Left colon (tissue), 2 donors: Measurements from ENCODE around the gene CCDC174. TPM values are rescaled to one million over a fixed set of nuclear protein-coding genes. Genes with fewer than 3 reads are reported as not detected.
"Not testable (repeated sequence)": the region's sequence is repeated elsewhere in the genome, so short reads cannot be mapped to it uniquely, and the experiment has no call there.

Experiments
- ATAC-seq: fragments of 200-7000 bp; cut with Tn5 transposase; one replicate; pipeline ENCODE4 v1.9.1; 2020; ENCODE audit warnings: mild to moderate bottlenecking, moderate library complexity
- DNase-seq, 2 donors: peaks; one replicate each; pipeline ENCODE4 v3.0.0-alpha.2; 2020
- intact Hi-C, 2 donors: fragments of 100-400 bp; cut with DNase I in 1 of 2; cut with micrococcal nuclease in 1 of 2; formaldehyde crosslinking; loops; one replicate each; pipeline versions ENCODE4 v1.11.2 to v1.14.0; 2022; cut with DNase I, micrococcal nuclease
- long read RNA-seq: library from polyadenylated mRNA; unstranded; transcript quantifications from one replicate; pipeline ENCODE4 v2.0.0, GENCODE V29; 2021
- total RNA-seq, 2 donors: library from RNA; stranded (reverse); fragmentation: NEBNext Ultra II Directional; extraction: Animal tissue kit (Norgen Biotek cat#: 25700); gene quantifications; one replicate each; pipeline ENCODE4 v1.2.1, GENCODE V29; 2021
- donor health status: DM: no; HTN: no; CAD: no.
- donor health status: DM: yes; HTN: yes; CAD: no.

The CCDC174 gene
- 10 to 100 TPM; 18.5 to 20.0 TPM for total RNA-seq
- long read RNA-seq, partial matches to known transcripts, result 9 of 20 reads
- long read RNA-seq, other reads (novel, unspliced or antisense), result 5 of 20 reads

DNA sequence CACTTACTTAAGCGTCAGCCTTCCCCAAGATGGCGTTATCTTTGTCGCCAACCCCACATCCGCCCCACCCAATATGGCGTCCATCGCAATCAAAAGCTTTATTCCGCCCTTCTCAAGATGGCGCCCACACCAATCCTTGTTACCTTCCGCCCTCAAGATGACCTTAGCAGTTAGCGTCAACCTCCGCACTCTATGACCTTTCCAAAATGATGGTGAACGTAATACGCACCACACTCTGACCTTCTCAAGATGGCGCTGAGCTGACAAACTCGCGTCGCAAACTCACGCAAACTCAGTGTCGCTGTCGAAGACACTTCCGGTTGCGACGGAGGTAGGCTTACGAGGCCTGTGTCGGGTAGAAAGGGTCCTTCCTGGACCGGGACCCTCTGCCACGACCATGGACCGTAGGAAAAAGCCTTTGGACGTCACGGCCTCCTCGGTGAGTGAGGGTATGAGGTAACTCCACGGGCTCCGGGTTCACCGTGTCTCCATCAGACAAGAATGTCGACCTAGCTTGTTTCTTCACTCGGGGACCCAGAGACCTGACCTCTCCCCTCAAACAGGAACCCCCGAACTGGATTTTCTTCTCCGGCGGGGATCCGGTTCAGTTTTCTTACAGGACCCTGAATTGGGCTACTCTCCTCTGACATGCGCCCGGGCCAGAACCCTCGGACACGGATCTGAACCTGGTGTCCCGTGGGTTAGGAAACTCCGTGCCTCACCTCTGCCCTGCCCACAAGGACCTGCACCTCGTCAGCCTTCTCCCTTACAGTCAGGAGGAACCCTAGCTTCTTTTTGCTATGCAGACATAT lies at the start of gene CCDC174:
TSS of gene CCDC174 (plus strand) at position 323 of the 812 bp plus-strand sequence. CDS start at position 398, 75 bp downstream.
- intact Hi-C loops, result no loop called here
- ATAC-seq (peak; percentile 97), DNase-seq (peak; percentile 94 to 97)

DNA sequence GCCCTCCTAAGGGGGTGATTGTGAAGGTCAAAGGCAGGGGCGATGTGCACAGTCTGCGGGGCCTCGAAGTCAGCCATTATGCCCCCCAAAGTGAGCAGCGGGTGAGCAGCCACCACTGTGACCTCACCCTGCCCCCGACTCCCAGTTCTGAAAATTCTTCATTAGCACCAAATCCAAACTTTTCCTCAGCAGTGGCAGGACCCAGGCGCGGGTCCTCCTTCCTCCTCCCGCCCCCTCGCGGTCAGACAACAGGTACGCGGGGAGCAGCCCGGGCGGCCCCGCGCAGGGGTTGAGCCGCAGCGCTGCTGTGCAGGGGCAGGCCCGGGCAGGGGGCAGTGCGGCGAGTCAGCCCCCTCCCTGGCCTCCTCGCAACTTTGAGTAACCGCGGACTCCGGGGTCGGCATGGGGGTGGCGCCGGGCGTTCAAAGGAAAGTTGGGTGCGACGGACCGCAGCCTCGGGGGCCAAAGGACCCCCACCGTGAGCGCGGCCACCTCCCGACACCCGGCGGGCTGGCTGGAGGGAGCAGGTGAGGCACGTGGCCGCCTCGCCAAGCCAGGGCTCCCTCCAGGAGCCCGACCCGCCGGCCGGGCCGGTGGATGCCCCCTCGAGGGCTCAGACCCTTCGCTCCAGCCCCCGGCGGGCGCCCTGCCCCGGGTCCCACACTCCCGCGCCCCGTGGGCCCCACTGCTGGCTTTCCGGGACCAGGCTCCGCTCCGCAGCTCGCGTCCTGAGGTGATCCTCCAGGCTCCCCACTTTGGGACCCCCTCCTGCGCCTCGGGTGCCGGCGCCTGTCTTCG lies 49.4 kb upstream of the CCDC174 start:
- intact Hi-C loops, result no loop called here
- DNase-seq (no peak), ATAC-seq (no peak)

DNA sequence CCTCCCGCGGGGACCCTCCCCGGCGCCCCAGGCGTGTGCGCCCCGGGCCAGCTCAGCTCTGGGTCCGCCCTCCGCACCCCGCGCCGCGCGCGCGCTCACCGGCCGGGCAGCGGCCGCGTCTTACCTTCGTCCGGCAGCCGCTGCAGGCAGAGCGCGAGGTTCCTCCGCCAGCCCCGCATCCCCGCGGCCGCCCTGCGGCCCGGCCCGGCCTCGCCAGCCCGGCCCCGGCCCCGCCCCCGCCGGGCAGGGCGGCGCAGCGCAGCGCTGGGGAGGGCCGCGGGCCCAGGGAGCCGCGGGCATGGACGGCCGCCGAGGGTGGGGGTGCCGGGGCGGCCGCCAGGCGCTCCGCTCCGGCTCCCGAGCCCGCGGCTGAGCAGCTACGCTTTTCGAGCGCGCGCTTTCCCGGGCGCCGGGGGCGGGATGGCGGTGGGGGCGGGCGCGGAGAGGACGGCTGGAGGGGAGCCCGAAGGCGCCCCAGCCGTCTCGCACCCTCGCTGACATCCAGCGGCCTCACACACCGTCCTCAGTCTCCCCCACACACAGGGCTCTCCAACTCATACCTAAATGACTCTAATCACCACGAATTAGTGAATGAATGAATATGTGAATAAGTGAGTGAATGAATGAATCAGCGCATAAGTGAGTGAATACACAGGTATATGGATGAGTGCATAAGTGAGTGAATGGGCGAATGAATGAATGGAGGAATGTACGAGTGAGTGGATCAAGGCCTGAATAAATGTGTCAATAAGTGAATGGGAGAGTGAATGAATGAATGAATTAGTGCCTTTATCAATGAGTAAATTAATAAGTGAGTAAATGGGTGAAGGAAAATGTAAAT lies 48.5 kb upstream of the CCDC174 start:
- ATAC-seq, result peak; percentile 64
- intact Hi-C loops, result no loop called here
- DNase-seq, result no peak

GRCh38 chr3:14605067-14605466 lies 46.5 kb upstream of the CCDC174 start:
- intact Hi-C loops, result no loop called here
- ATAC-seq, result no peak
- DNase-seq, result no peak

GRCh38 chr3:14605744-14606143 lies 45.8 kb upstream of the CCDC174 start:
- no peak for ATAC-seq
- DNase-seq, result no peak
- intact Hi-C loops, result no loop called here

DNA sequence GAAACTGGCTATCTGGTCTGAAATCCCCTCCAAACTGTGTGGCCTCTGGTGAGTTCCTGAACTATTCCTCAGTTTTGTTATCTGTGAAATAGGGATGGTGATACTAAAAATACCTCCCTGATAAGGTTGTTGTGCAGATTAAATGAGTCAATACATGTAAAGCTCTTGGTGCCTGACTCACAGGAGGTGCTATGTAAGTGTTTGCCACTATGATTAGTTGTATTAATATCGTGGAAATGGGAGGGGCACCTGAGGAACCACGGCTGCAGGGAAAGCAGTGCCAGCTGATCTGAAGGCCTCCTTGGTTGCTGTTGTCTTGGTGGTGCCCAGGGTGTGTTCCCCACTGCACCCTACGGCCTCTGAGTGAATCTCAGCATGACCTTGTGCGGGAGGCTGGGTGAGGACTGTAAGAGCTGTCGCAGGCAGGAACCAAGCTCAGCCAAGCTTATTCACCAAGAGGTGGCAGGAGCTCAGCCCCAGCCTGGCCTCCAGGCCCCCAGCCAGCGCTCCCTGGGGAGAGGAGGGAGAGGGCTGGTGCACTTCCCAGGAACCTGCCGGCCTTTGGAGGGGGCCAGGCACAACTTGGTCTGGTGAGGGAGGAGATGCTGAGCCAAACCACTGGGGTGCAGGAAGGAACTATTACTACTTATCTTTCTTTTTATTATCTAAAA lies 44.8 kb upstream of the CCDC174 start:
- DNase-seq, result no peak
- no peak for ATAC-seq
- intact Hi-C loops, result no loop called here

DNA sequence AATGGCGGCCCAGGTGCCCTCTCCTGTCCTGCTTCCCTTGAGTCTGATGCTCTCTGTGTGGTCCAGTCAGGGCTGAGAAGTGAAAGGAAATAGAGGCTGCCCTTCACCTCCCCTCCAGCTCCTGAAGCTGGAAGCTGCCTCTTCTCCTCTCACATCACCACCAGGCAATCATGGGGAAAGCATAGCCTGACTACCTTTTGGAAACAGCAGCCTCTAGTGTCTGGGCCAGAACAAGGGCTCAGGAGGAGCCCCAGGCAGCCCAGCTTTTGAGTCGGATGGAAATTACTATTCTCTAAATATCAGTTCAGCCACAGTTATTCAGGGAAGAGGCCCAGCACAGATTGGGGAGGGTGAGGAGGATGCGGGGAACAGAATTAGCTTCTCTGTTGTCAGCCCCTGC lies 43.3 kb upstream of the CCDC174 start:
- ATAC-seq (no peak), DNase-seq (no peak)
- intact Hi-C loops, result no loop called here

- intact Hi-C loops, DNase-seq, ATAC-seq: not testable (repeated sequence)
These were observed 42.5 kb upstream of the CCDC174 start for GRCh38 chr3:14609058-14609457.

DNA sequence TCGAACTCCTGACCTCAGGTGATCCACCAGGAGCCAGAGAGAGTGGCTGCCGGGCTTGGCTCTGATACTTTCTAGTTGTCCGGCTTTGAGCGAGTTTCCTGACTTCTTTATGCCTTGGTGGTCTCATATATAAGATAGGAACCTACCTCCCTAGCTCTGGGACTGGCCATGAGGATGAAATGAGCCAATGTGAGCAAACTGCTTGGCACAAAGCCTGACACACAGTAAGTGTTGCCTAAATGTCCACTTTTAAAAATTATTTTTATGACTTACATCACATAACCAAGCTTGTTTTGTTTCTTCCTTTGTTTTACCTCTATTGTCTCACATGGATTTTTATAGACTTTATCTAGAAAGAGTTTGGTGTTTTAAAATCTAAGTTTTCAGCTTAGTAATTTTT lies 42.1 kb upstream of the CCDC174 start:
- ATAC-seq (no peak), DNase-seq (no peak)
- intact Hi-C loops, result no loop called here

DNA sequence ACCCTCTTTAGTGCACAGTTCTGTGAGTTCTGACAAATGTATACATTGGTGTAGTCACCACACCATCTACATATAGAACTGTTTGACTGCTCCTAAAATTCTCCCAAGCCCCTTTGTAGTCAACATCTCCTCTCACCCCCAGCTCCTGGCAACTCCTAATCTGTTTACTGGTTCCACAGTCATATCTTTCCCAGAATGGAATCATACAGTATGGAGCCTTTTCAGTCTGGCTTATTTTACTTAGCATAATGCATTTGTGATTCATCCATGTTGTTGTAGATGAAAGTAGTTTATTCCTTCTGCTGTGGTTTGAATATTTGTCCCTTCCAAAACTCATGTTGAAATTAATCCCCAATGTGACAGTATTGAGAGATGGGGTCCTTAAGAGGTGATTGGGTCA lies 41.6 kb upstream of the CCDC174 start:
- ATAC-seq (no peak), DNase-seq (no peak)
- intact Hi-C loops, result no loop called here

- ATAC-seq, result no peak
- intact Hi-C loops, result no loop called here
These were observed 37.4 kb upstream of the CCDC174 start for GRCh38 chr3:14614189-14614588.

DNA sequence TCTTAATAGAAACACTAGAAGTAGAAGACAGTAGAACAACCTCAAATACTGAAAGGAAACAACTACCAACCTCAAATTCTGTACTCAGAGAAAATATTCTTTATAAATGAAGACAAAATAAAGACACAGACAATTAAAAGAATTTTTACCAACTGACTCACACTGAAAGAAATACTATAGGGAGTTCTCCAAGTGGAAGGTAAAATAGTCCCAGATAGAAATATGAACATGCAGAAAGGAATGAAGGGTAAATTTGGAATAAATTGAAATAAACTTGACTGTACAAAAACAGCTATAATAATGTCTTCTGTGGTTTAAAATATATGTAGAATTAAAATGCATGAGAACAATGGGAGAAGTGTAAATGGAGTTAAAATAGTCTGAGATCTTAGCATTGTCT lies 36.7 kb upstream of the CCDC174 start:
- no peak for DNase-seq
- ATAC-seq, result no peak
- intact Hi-C loops, result no loop called here

More at GRCh38 chr3:14614189-14614588, 37.4 kb upstream of the CCDC174 start:
- no peak for DNase-seq

DNA sequence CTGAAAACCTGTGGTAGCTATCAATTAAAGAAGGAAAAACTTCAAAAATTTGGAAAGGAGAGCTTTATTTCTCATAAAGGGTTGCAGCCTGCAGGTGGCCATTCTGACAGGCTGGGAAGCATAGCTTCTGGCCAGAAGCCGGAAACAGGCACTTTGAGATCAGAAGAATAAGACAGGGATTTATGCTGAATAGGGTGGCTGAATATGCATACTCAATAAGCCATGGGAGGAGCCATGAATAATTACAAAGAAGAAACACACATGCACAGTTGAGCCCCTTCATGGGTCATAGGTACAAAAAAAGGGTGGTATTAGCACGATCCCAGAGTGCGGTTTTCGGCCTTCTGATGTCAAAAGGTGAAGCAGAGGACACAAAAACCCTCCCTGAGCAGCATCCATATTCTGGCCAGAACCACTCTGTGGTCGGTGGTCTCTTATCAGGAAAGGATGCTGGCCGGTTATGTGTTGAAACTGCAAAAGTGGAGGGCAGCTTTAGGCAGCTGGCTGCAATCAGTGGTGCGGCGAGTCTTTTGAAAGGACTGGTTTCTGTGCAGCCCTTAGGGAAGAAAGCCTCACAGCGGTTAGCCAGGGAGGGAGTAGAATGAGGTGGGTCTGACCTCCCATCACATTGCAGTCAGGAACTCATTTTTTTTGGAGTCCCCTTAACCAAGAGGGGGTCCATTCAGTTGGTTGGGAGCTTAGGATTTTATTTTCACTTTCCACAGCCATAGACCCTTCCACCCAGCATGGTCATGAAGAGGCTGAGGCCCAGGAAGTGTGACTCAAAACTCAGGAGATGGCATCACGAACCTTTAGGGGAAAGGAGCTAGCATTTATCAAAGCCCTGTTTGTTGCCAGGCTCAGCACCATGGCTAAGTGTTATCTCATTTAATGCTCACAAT lies 34.7 kb upstream of the CCDC174 start:
- intact Hi-C loops, result no loop called here
- ATAC-seq (no peak), DNase-seq (no peak)

DNA sequence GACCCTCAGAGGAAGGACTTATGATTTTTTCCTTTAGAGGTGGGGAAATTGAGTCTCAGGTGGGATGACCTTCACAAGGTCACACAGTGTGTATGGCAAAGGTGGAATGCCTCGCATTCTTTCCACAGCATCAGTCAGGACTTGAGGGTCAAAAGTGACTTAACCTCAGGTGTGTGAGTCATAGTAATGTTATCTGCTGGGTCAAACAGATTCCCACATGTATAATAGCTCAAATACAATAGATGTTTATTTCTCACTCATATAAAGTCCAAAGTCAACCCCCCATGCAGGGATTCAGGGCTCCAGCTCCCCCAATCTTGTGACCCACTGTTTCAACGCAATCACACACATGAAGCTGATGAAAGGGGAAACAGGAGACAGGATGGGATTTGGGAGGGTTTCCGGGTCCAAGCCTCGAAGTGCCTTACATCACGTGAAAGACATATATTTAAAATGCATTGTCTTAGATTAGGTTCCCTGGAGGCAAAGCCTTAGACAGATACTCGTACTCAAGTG lies 34.0 kb upstream of the CCDC174 start:
- intact Hi-C loops, result no loop called here
- ATAC-seq (no peak), DNase-seq (no peak)

GRCh38 chr3:14619605-14620004 lies 32.0 kb upstream of the CCDC174 start:
- intact Hi-C loops, result no loop called here
- ATAC-seq, result no peak
- no peak for DNase-seq

GRCh38 chr3:14620512-14620911 lies 31.1 kb upstream of the CCDC174 start:
- intact Hi-C loops, result no loop called here
- DNase-seq (no peak), ATAC-seq (no peak)

- no peak for DNase-seq
- no peak for ATAC-seq
- intact Hi-C loops, result no loop called here
These were observed 30.5 kb upstream of the CCDC174 start for GRCh38 chr3:14621093-14621492.
